Epithelial cell of umbilical artery (primary cell): ENCODE measurements around the gene WNT3. TPM values are rescaled to one million over a fixed set of nuclear protein-coding genes. Genes with fewer than 3 reads are reported as not detected.

Experiments used
- total RNA-seq: library from RNA; depleted of rRNA; stranded (reverse); fragments of >200 nt; gene quantifications from 2 replicates; pipeline ENCODE4 v1.2.3, GENCODE V29; 2014

The WNT3 gene, protein sequence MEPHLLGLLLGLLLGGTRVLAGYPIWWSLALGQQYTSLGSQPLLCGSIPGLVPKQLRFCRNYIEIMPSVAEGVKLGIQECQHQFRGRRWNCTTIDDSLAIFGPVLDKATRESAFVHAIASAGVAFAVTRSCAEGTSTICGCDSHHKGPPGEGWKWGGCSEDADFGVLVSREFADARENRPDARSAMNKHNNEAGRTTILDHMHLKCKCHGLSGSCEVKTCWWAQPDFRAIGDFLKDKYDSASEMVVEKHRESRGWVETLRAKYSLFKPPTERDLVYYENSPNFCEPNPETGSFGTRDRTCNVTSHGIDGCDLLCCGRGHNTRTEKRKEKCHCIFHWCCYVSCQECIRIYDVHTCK
- total RNA-seq, result 1.2 and 1.3 TPM in 2 replicates

DNA sequence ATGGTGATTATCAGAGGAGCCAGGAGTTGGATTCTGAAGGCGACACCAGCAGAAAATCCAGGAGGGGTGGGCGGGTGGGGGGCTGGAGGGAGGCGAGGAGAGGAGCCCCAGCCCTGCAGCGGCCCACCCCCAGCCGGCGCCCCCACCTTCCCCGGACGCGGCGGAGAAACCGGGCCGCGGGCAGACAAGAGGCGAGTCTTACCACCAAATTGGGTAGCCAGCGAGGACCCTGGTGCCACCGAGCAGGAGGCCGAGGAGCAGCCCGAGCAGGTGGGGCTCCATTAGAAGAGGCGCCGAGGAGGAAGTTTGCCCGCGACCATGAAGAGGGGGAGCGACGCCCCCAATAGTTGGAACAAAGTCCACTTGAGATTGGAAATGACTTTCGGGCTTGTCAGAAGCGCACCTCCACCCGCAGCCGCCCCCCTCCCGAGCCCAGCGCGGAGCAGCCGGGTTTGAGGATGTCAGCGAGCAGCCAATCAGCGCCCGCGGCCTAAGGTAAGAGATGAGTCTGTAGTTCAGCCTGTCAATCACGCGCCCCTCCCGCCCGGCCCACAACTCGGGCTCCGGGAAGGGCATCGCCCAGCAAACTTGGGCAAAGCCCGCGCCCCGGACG is at the start of gene WNT3:
TSS of gene WNT3 (minus strand) at position 377 of the 613 bp plus-strand sequence. CDS start at position 282, 95 bp downstream.

DNA sequence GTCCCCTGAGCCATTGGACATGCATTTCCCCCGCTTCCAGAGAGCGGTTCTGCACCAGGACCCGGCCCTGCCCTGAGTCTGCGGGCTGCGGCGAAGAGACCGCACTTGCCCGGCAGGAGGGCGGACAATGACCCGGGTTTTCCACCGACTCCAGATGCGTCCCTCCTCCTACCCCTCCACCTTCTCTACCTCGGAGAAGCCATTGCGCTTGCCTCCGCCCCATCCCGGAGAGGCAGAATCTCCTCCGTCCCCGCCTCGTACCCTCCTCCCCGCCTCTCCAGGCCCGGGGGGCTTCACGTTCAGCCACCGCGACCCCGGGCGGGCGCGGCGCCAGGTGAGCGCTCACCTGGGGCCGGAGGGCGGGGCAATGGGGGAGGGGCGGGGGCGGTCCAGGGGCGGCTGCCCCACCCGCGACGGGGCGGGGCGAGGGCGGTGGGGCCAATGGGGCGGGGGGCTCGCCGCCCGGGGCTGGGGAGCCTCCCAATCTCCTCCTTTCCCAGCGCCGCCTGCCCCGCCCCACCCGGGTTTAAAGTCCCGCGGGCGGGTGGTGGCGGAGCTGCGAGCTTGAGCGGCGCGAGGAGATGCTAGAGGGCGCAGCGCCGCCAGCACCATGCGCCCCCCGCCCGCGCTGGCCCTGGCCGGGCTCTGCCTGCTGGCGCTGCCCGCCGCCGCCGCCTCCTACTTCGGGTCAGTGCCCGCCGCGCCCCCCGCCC is 32.7 kb upstream of the WNT3 start, which contains the start of gene WNT9B:
TSS of gene WNT9B (plus strand) at position 555 of the 713 bp plus-strand sequence. CDS start at position 611, 56 bp downstream.

Other genes with a start within 250 kb of the WNT3 start
- gene ARL17A, start 239.0 kb downstream of the WNT3 start, total RNA-seq, result 0.97 and 2.0 TPM in 2 replicates
- 38.0 and 45.0 TPM in 2 replicates for gene NSF, start 228.0 kb downstream of the WNT3 start, total RNA-seq
- not detected in 2 replicates for gene WNT9B, start 32.9 kb upstream of the WNT3 start, total RNA-seq
- 43.8 and 61.7 TPM in 2 replicates for gene GOSR2, start 104.5 kb upstream of the WNT3 start, total RNA-seq
- not detected in 2 replicates for gene RPRML, start 160.6 kb upstream of the WNT3 start, total RNA-seq